KG1 (cell line): ENCODE data around the gene AGBL4.
"Not testable (repeated sequence)": the region's sequence is repeated elsewhere in the genome, so short reads cannot be mapped to it uniquely, and the experiment has no call there.

ENCODE experiments used
- DNase-seq: peaks from one replicate; lab custom pipeline; 2025; lab: John Stamatoyannopoulos, UW

AGBL4 gene

DNA sequence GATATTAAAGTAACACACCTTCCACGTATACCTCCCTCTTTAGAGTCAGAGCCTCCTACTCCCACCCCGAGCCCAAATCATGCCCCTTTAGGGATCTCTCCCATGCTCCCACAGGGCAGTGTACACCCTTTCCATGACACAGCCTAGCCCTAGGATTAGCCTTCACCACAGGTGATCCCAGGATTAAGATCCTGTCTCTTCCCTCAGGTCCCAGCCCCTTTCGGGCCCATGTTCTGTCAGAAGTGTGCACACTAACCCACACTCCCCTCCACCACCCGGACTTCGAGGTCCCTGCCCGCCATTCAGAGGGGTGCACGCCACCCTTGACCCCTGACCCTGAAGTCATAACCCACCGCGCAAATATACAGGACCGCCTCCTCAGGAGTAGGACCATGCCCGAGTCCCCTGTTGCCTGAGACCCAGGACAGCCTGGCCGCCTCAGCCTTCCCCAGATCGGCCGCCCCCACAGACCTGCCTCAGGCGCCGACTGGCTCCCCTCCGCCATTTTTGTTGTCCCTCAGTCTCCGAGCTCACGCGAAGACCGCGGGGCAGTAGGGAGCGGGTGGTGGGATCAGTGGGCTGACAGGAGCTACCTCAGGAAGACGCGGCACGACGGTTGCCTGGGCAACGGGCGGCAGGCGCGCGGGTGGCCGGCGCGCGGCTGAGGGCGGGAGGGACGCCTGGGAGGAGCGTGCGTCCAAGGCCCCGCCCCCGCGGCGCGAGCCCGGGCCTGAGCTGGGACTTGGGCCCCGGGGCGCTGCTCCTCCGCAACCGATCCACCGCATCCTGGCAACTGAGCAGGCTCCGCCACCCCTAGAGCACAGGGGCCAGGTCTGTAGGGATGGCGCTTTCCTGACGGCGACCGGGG, at the start of gene AGBL4:
Gene AGBL4 (minus strand): TSS at position 663 of the 868 bp plus-strand sequence.
- no peak for DNase-seq

DNA sequence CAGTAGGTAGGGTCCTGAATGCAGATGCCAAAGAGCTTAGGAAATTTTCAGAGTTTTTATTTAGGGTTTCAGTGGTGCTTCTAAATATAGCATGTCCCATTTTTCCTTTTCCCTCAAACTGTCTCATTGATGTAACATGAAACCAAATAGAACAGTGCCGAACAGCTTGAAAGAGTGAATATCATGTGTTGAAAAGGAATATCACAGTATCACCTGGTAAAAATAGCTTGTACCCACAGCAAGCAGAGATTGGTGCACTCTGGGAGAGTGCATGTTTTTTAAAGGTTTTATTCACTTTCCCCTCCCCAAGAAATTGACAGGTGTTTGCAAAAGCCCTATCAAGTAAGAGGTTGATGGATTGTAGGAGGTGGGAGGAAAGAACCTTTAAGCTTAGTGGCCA, 43.1 kb upstream of the AGBL4 start:
- DNase-seq = no peak

DNA sequence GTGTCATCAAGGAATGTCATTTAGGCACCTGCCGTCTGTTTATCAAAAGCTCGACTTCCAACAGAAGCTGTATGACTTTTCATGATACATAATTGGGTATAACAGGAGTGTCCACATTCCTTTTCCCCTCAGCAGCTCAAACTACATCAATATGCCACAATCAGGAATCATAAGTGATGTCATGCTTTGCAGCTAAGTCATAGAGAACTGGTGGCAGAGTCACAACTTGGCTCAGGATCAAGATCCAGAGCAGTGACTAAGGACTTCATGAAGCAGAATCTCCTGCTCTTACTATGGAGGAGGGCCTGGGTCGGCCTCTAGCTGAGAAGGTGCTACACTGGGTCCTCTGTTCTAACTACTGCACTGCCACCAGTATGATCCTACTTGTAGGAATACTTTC, 36.5 kb upstream of the AGBL4 start:
- no peak for DNase-seq

DNA sequence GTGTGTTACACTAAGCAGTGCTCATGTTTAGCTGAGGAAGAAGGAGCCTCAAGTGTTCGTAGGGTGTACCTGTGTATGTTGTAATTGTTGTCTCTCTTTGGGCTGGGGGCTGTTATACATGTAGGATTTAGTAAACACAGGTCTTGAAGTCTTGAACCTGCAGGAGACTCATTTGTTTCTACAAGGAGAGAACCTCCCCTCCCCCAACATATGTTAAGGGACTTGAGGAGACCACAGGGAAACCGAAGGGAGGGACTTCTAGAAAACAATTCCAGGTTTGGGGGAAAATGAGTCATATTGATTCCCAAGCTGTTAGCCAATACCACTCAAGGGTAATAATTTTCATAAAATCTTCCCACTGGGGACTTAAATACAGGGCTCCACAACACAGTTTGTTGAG, 25.0 kb upstream of the AGBL4 start:
- DNase-seq = no peak

DNA sequence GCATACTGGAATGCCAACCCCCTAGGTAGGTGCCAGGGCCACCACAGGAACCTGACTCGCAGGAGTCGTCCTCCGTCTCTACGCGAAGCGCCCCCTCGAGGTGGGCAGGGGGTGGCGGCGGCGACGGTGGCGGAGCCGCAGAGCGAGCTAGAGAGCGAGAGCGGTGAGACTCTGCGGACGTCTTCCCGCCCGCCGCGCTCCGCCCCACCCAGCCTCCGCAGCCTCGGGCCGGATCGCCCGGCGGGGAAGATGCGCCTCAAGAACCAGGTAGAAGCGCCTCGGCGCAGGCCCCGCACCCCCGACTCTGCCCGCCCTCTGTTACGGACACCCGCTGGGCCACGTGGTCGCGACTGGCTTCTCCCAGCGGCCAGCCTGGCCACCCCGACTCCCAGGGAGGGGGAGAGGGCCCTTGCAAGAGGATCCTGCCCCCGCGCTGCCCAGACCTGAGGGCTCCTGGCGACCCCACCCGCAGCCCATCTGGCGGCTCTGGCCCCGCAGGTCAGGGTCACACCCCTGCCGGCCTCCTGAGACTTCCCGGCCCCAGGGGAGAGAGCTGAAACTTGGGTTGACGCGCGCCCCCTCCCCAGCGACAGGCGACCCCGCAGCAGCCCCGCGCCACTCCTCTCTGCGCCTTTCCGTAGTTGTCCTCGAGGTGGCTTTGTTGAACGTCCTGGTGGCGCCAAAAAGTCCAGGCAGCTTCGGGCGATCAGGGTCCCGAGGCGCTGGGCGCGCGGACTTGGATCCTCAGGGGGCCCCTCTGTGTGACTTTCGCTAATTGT, 24.4 kb upstream of the AGBL4 start:
- no peak for DNase-seq

DNA sequence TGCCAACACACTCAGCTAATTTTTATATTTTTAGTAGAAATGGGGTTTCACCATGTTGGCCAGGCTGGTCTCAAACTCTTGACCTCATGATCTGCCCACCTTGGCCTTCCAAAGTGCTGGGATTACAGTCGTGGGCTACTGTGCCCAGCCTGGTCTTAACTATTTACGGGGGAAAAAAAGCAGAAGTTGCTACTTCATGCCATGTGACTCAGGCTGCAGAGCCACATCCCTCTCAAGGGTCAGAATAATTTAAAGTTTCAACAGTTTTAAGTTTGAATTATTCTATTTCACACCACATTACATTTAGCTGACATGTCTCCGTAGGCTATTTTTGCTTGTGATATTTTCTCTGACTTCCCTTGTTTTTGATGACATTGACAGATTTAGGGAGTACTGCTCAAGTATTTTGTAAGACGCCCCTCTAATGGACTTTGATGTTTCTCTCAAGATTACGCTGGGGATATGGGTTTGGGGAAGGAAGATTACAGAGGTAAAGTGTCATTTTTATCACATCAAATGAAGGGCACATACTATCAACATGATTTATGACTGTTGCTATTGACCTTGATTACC, 14.6 kb upstream of the AGBL4 start:
- no peak for DNase-seq

DNA sequence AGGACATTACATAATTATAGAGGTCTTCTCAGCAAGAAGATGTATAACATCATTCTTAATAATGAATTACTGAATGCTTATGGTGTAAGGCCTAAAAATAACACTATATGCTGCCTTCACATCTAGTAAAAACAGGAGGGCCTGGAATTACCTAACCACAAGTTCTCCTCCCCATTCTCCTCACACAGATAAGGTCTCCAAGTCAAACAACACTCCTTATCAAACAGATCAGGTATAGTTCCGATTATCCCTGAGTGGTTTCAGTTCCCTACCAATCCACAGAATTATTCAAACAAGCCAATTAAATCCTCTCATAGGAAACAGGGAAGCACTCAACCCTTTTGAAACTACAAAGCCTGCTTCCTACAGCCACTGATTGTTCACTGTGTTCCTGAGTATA, 4.0 kb upstream of the AGBL4 start:
- no peak for DNase-seq

DNA sequence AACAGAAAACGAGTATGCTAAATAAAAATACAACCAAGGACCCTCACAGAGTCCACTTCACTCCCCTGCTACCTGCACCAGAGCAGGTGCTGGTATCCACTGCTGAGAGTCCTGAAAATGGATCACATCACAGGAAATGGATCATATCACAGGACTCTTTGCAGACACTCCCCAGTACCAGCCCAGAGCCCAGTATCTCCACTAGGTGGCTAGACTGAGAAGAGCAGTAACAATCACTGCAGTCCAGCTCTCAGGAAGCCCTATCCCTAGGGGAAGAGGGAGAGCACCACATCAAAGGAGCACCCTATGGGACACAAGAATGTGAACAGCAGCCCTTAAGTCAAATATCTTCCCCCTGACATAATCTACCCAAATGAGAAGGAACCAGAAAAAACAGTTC, 28.0 kb downstream of the AGBL4 start:
- no peak for DNase-seq

DNA sequence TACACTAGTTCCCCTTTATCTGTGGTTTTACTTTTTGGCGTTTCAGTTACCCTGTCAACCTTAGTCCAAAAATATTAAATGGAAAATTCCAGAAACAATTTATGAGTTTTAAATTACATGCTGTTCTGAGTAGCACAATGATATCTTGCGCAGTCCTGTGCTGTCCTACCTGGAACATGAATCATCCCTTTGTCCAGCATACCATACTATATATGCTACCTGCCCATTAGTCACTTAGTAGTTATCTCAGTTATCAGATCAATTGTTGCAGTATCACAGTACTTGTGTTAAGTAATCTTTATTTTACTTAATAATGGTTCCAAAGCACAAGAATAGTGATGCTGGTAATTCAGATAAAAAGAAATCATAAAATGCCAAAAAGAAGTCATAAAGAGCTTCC, 52.7 kb downstream of the AGBL4 start:
- no peak for DNase-seq

DNA sequence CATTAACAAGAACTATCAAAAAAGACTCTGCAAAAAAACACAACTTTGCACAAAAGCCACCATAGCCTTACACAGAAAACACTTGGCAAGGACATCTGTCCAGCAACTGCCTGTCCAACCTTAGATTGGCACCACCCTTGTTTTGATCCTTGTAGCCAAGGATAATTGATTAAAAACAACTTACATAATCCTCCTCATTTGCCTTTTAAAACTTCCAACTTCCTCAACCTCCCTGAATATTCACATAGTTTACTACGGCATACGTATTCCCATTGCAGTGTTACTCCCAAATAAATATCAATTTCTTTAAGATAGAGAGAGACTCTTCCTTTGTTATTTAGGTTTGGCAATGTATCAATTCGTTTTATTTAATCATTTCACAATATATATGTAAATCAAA, 72.4 kb downstream of the AGBL4 start:
- DNase-seq = no peak

DNA sequence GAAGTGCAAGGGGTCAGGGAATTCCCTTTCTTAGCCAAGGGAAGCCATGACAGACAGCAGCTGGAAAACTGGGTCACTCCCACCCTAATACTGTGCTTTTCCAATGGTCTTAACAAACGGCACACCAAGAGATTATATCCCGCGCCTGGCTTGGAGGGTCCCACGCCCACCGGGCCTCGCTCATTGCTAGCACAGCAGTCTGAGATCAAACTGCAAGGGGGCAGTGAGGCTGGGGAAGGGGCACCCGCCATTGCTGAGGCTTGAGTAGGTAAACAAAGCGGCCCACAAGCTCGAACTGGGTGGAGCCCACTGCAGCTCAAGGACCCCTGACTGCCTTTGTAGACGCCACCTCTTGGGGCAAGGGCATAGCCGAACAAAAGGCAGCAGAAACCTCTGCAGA, 108.5 kb downstream of the AGBL4 start:
- not testable (repeated sequence) for DNase-seq

DNA sequence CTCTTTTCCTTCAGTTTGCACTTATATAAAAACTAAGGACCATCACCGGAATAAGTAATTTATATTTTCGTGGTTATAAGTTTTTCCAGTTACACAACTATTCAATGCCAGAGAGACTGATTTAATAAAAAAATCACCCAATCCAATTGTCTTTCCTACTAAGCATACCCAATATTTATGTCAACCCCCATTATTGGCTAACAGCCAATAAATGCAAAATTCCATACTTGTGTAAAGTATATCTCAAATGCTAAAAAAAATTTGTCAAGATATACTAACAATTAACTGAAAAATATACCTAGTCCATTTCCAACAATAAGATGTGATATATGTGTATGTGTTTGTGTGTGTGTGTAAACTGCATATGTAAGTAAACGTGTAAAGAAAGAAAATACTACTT, 117.4 kb downstream of the AGBL4 start:
- no peak for DNase-seq

DNA sequence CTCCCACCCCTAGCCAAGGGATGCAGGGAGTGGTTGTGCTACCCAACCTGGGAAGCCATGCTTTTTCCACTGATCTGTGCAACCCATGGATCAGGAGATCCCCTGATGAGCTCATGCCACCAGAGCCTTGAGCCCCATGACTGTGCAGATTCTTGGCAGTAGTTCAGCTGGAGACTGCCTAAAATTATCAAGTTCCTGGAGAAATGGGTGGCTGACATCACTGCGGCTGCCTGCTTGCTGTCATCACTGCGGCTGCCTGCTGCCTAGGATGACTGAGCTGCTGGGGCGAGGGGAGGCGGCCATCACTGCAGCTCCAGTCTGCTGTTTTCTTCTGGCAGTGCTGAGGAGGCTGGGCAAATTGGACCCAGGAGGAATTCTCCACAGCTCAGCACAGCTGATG, 159.2 kb downstream of the AGBL4 start:
- no peak for DNase-seq

DNA sequence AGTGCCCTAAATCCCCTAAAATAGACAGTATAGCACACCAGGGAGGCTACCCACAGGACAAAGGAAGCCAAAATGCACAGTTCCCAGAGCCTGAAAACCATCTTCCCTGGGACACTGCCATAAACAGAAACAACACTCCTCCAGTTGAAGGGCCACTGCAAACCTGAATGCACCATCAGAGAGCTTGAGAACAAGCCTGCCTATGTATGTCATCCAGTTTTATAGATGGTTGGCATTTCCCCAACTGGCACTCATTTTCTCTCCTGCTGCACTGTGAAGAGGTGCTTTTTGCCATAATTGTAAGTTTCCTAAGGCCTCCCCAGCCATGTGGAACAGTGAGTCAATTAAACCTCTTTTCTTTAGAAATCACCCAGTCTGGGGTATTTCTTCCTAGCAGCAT, 169.0 kb downstream of the AGBL4 start:
- DNase-seq = no peak

DNA sequence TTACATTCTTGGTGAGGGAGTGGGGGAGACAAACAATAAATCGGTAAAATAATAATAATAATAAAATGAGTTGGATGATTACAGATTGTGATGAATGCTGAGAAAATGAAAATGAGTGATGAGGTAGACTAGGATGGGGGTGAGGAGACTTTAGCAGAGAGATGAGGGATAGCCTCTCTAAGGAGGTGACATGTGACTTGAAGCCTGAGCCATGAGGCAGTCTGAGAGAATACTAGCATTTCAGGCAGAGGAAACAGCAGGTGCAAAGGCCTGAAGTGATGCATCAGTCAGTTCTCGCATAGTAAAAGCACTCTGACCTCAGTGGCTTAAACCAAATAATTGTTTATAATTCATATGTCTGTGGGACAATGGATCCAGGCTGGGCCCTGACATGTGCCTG, 181.2 kb downstream of the AGBL4 start:
- no peak for DNase-seq

DNA sequence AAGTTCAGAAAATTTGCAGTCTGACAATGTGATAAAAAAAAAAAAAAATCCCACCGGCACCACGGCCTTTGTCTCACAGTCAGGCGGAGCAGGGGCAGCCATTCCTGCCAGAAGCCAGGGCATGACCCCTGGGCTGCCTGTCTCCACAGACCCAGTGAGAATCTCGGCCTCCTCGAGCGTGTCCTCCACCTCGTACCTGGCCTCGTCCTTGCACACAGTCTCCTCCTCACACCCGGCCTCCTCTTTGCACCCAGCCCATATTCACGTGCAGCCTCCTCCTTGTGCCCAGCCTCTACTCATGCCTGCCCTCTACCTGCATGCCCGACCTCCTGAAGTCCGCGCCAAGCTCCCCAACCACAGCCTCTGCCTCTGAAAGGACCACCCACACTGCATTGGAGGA, 182.0 kb downstream of the AGBL4 start:
- DNase-seq = no peak

DNA sequence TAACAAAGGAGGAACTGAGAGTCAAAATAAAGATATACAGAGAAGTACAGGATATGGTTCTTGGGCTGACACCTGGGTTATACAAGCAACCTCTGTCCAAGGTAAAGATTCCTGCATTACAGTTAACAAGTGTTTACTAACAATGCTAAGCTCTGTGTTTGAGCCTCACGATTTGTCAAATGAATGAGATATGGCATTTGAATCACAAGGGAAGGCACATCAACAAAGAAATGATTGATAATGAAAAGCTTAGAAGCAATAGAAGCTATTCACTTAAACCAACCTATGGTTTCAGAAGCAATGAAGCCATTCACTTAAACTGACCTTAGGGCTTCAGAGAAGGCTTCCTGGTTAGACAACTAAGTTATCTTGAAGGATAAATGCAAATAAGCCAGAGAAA, 199.5 kb downstream of the AGBL4 start:
- DNase-seq = no peak

DNA sequence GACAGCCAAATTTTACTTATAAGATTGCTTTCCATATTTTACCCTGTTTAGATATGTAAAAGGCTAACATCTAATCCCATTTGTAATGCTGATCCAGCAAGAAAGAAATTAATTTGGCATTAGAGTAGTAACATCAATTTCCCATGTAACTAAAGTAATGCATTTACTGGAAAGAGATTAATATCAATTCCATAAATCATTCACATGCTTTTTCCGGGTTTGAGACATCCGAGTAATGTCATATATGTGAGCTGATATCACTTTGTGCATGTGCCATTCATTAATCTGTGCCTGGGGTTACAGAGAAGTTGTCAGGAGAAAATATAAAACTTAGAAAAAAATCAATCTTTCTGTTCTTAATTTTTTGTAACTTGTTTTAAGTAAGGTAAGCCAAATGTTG, 206.1 kb downstream of the AGBL4 start:
- no peak for DNase-seq

DNA sequence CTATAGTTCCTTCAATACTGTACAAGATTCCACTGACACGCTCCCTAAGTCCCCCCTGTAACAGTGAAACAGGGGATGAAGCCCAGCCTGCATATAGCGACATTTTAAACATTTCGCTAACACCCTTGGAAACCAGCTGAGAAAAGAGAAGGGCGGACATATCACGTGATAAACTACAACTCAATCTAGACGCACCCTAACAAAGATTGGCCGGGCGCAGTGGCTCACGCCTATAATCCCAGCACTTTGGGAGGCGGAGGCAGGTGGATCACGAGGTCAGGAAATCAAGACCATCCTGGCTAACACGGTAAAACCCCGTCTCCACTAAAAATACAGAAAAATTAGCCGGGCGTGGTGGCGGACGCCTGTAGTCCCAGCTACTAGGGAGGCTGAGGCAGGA, 236.7 kb downstream of the AGBL4 start:
- not testable (repeated sequence) for DNase-seq

DNA sequence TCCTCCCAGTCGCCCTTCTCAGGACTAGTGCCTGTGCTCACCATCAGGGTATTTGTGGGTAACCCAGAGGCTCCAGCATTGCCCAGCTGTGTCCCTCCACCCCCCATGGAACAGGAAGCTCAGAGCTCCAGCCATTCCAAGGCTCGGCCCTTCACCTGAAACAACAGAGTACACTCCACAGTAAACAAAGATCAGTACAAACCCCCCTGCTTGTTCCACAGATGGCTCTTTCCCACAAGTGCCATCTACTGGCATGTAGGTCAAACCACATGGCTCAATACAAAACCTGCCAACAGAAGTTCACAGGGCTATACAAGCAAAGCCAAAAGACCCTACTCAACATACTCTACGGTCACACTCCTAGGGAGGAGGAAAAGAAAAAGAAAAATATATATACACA, 258.7 kb downstream of the AGBL4 start:
- no peak for DNase-seq

DNA sequence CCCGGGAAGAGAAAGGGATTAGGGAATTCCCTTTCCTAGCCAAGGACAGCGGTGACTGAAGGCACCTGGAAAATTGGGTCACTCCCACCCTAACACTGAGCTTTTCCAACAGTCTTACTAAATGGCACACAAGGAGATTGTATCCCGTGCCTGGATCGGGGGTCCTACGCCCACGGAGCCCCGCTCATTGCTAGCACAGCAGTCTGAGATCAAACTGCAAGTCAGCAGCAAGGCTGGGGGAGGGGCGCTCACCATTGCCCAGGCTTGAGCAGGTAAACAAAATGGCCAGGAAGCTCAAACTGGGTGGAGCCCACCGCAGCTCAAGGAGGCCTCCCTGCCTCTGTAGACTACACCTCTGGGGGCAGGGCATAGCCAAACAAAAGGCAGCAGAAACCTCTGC, 285.6 kb downstream of the AGBL4 start:
- DNase-seq = not testable (repeated sequence)

DNA sequence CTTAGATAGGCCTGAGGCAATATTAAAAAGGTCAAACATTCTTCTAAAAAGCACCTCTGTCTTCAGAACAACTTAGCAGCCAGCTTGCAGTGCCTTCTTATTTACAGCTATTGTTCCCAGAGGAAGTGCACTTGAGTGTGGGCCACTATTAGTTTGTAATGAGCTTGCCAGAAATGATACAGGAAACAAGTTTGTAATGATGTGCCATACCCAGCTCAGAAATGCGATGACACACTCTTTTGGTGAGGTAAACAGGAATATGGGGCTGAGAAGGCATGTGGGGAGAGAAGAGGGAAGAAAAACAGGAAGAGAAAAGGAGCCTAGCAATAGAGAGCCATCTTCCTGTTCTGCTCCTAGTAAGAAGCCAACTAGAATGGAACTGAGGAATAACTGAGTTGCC, 295.4 kb downstream of the AGBL4 start:
- no peak for DNase-seq

DNA sequence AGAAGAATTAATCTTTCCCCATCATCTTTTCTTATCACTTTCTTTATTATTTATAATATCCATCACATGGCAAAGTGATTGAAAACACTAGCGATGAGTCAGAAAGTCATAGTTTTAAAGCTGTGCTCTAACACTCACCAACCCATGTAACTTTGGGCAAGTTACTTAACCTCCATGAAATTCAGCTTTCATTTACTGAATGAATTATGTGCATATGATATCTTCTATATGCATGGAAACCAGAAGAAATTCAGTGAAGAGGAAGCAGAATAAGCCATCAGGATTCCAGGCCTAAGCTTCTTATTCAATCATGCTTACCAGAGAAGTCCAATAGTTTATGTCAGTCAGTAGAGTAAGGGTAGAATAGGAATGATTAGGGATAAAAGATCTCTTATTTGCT, 300.1 kb downstream of the AGBL4 start:
- DNase-seq = no peak
